ENCODE measurements around the gene ERICH2. TPM values are rescaled to one million over a fixed set of nuclear protein-coding genes. Genes with fewer than 3 reads are reported as not detected.

The ERICH2 gene
- total and polyA plus RNA-seq, 7 donors, result not detected

DNA sequence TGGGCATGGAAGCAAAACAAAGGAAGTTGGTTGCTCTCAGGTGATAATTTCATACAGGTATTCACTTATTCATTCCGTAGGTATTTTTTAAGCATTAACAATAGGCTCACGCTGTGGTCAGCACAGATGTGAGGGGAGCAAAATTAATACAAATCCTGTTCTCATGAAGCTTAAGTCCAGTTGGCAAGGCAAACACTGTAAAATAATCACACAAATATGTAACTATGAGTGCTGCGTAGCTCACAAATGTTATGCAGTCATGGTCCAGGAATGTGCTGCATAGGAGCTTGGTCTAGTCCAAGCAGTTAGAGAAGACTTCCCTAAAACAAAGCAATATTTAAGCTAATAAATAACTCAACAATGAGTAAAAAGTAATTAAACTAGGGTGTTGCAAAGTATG lies 31.1 kb upstream of the ERICH2 start:
- intact Hi-C loops (cut with DNase I), result no loop called here

GRCh38 chr2:170739507-170740046 lies 30.6 kb upstream of the ERICH2 start:
- no peak for DNase-seq
- Histone ChIP-seq H3K4me1 (no peaks in the 10 kb centered on the region), H3K36me3 (no peaks in the 10 kb centered on the region), H3K27me3 (no peaks in the 10 kb centered on the region), H3K9me3 (no peaks in the 10 kb centered on the region), H3K27ac (no peak overlapping the region), H3K4me3 (no peak overlapping the region)
- TF ChIP-seq EP300 (IDR thresholded peaks at IDR 0.05) (no peak), POLR2A (IDR thresholded peaks at IDR 0.05) (no peak), POLR2AphosphoS5 (IDR thresholded peaks at IDR 0.05) (no peak), CTCF (IDR thresholded peaks at IDR 0.05) (no peak)
- intact Hi-C loops (cut with DNase I), result no loop called here
- whole genome bisulfite sequencing, 2 donors, result 71 to 80% methylated on average over 3 of the region's 3 CpGs

More for the DNA sequence above, 31.1 kb upstream of the ERICH2 start:
- TF ChIP-seq POLR2A (IDR thresholded peaks at IDR 0.05) (no peak), POLR2AphosphoS5 (IDR thresholded peaks at IDR 0.05) (no peak), CTCF (IDR thresholded peaks at IDR 0.05) (no peak), EP300 (IDR thresholded peaks at IDR 0.05) (no peak)
- DNase-seq, result no peak
- no peaks in the 10 kb centered on the region for H3K27me3 ChIP-seq
- no peaks in the 10 kb centered on the region for H3K4me1 ChIP-seq
- no peak overlapping the region for H3K27ac ChIP-seq
- 81 to 93% methylated on average over 3 of the region's 3 CpGs for WGBS, 2 donors
- no peak overlapping the region for H3K4me3 ChIP-seq
- no peaks in the 10 kb centered on the region for H3K36me3 ChIP-seq
- H3K9me3 ChIP-seq, result no peaks in the 10 kb centered on the region

GRCh38 chr2:170740660-170741059 lies 29.5 kb upstream of the ERICH2 start:
- Histone ChIP-seq H3K4me1 (no peaks in the 10 kb centered on the region), H3K27me3 (no peaks in the 10 kb centered on the region), H3K36me3 (no peaks in the 10 kb centered on the region), H3K9me3 (no peaks in the 10 kb centered on the region), H3K4me3 (no peak overlapping the region), H3K27ac (no peak overlapping the region)
- DNase-seq, result no peak
- WGBS, 2 donors, result 85 to 89% methylated on average over 4 of the region's 4 CpGs
- no peak for TF ChIP-seq POLR2A (IDR thresholded peaks at IDR 0.05)
- TF ChIP-seq CTCF (IDR thresholded peaks at IDR 0.05), result no peak
- TF ChIP-seq EP300 (IDR thresholded peaks at IDR 0.05), result no peak
- TF ChIP-seq POLR2AphosphoS5 (IDR thresholded peaks at IDR 0.05), result no peak
- intact Hi-C loops (cut with DNase I), result no loop called here

DNA sequence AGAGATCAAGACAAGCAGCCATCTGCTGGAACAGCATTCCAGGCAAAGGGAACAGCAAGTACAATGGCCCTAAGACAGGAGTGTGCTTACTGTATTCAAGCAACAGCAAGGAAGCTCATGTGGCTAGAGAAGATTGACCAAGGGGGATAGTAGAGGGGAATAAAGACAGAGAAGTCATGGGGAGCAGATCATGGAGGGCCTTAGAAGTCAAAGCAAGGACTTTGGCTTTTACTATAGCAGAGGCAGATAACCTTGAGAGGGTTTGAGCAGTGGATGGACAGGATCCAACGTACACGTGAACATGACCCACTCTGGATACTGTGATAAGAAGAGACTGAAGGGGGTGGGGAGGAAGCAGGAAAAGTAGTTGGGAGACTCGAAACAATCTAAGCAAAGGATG lies 28.2 kb upstream of the ERICH2 start:
- intact Hi-C loops (cut with DNase I), result no loop called here
- no peak for TF ChIP-seq CTCF (IDR thresholded peaks at IDR 0.05)
- TF ChIP-seq POLR2A (IDR thresholded peaks at IDR 0.05), result no peak
- no peak for TF ChIP-seq POLR2AphosphoS5 (IDR thresholded peaks at IDR 0.05)
- no peak for TF ChIP-seq EP300 (IDR thresholded peaks at IDR 0.05)
- Histone ChIP-seq H3K36me3 (no peaks in the 10 kb centered on the region), H3K4me3 (no peak overlapping the region), H3K4me1 (no peaks in the 10 kb centered on the region), H3K27ac (no peak overlapping the region), H3K27me3 (no peaks in the 10 kb centered on the region), H3K9me3 (no peaks in the 10 kb centered on the region)
- WGBS, 2 donors, result 93 to 96% methylated on average over 3 of the region's 3 CpGs
- DNase-seq, result no peak

GRCh38 chr2:170742896-170743529 lies 27.2 kb upstream of the ERICH2 start:
- no peak overlapping the region for H3K27ac ChIP-seq
- no peak overlapping the region for H3K4me3 ChIP-seq
- no peak for DNase-seq
- no peaks in the 10 kb centered on the region for H3K27me3 ChIP-seq
- 86 to 88% methylated on average over 6 of the region's 6 CpGs for WGBS, 2 donors
- H3K4me1 ChIP-seq, result no peaks in the 10 kb centered on the region
- H3K9me3 ChIP-seq, result no peaks in the 10 kb centered on the region
- H3K36me3 ChIP-seq, result no peaks in the 10 kb centered on the region
- intact Hi-C loops (cut with DNase I), result no loop called here
- TF ChIP-seq CTCF (IDR thresholded peaks at IDR 0.05) (no peak), POLR2AphosphoS5 (IDR thresholded peaks at IDR 0.05) (no peak), POLR2A (IDR thresholded peaks at IDR 0.05) (no peak), EP300 (IDR thresholded peaks at IDR 0.05) (no peak)

All from sigmoid colon (tissue), 7 donors.